Duodenal mucosa (tissue), 2 donors: ENCODE measurements around the gene DMTF1.
"Not testable (repeated sequence)": the region's sequence is repeated elsewhere in the genome, so short reads cannot be mapped to it uniquely, and the experiment has no call there.

ENCODE experiments used
- H3K27ac ChIP-seq: one replicate; pipeline ENCODE4 v1.7.0; 2013; ENCODE audit warnings: low read depth, low read length
- H3K27me3 ChIP-seq, 2 donors: one replicate each; pipeline ENCODE4 v1.7.0; 2013; ENCODE audit warnings: low read length in 2 of 2, control low read depth in 1 of 2; ENCODE audit not compliant: insufficient read depth in 2 of 2, control insufficient read depth in 1 of 2
- H3K36me3 ChIP-seq, 2 donors: one replicate each; pipeline ENCODE4 v1.7.0; 2013; ENCODE audit warnings: low read length in 2 of 2, control low read depth in 1 of 2; ENCODE audit not compliant: insufficient read depth in 2 of 2, control insufficient read depth in 1 of 2
- H3K4me1 ChIP-seq, 2 donors: one replicate each; pipeline ENCODE4 v1.7.0; 2013; ENCODE audit warnings: low read length in 2 of 2, control low read depth in 1 of 2; ENCODE audit not compliant: insufficient read depth in 2 of 2, control insufficient read depth in 1 of 2
- H3K4me3 ChIP-seq, 2 donors: one replicate each; pipeline ENCODE4 v1.7.0; 2013; ENCODE audit warnings: low read length in 2 of 2, low read depth in 1 of 2
- H3K9ac ChIP-seq, 2 donors: one replicate each; pipeline ENCODE4 v1.7.0; 2013; ENCODE audit warnings: low read length in 2 of 2, low read depth in 1 of 2
- H3K9me3 ChIP-seq, 2 donors: one replicate each; pipeline ENCODE4 v1.7.0; 2013; ENCODE audit warnings: low read length in 2 of 2, control low read depth in 1 of 2; ENCODE audit not compliant: control insufficient read depth in 1 of 2

Gene DMTF1

GRCh38 chr7:87238464-87239051, 86.3 kb downstream of the DMTF1 start:
- not testable (repeated sequence) for H3K27me3 ChIP-seq, H3K9ac ChIP-seq, H3K9me3 ChIP-seq, H3K36me3 ChIP-seq, H3K27ac ChIP-seq, H3K4me1 ChIP-seq, H3K4me3 ChIP-seq

GRCh38 chr7:87245671-87246070, 93.4 kb downstream of the DMTF1 start:
- H3K27ac ChIP-seq, H3K9ac ChIP-seq, H3K9me3 ChIP-seq, H3K4me3 ChIP-seq, H3K4me1 ChIP-seq, H3K36me3 ChIP-seq, H3K27me3 ChIP-seq: not testable (repeated sequence)
